WTC11 (cell line): ENCODE measurements around the gene UFC1. TPM values are rescaled to one million over a fixed set of nuclear protein-coding genes. Genes with fewer than 3 reads are reported as not detected.

Experiments used
- ATAC-seq: fragments of 200-7000 bp; cut with Tn5 transposase; 2 replicates; pipeline ENCODE4 v1.10.0; 2021; ENCODE audit warnings: mild to moderate bottlenecking, moderate library complexity
- Bru-seq: library from RNA; stranded (reverse); fragments of 400-500 nt; gene quantifications from one replicate; lab custom pipeline; 2021; lab: Mats Ljungman, UMichigan
- CTCF ChIA-PET: fragments of 300-600 bp; sonication (Branson Sonifier 250); formaldehyde crosslinking; loops from one replicate; lab custom pipeline; 2021; ENCODE audit warnings: antibody characterized with exemption; lab: Charles Lee
- POLR2A ChIA-PET: fragments of 350-600 bp; sonication (Branson Sonifier 250); formaldehyde crosslinking; loops from one replicate; lab custom pipeline; 2021; ENCODE audit warnings: antibody characterized with exemption; lab: Charles Lee
- DNase-seq: peaks from one replicate; pipeline ENCODE4 v3.0.0; 2021; ENCODE audit warnings: low spot score
- H3K27ac Mint-ChIP-seq: 2 replicates; pipeline ENCODE4 v1.8.0; 2021; ENCODE audit warnings: mixed read lengths
- H3K27me3 Mint-ChIP-seq: 2 replicates; pipeline ENCODE4 v1.8.0; 2021; ENCODE audit warnings: low read depth, mild to moderate bottlenecking, moderate library complexity, mixed read lengths
- H3K36me3 Mint-ChIP-seq: 2 replicates; pipeline ENCODE4 v1.8.0; 2021; ENCODE audit warnings: mixed read lengths
- H3K4me1 Mint-ChIP-seq: 2 replicates; pipeline ENCODE4 v1.8.0; 2022; ENCODE audit warnings: mixed read lengths
- H3K4me3 Mint-ChIP-seq: 2 replicates; pipeline ENCODE4 v1.8.0; 2021; ENCODE audit warnings: mild to moderate bottlenecking, moderate library complexity, mixed read lengths
- H3K9me3 Mint-ChIP-seq: 2 replicates; pipeline ENCODE4 v1.8.0; 2021; ENCODE audit warnings: mixed read lengths
- CREM ChIP-seq: sonication (generic); formaldehyde crosslinking; IDR thresholded peaks from 2 replicates; pipeline ENCODE4 v1.8.1; 2022; ENCODE audit warnings: mild to moderate bottlenecking, missing genetic modification reagents, moderate library complexity
- FOXK1 ChIP-seq: sonication (generic); formaldehyde crosslinking; IDR thresholded peaks from 2 replicates; pipeline ENCODE4 v1.8.0; 2022; ENCODE audit warnings: mild to moderate bottlenecking, moderate library complexity, missing genetic modification reagents
- GABPB1 ChIP-seq: sonication (generic); formaldehyde crosslinking; IDR thresholded peaks from 2 replicates; pipeline ENCODE4 v1.8.1; 2023; ENCODE audit warnings: mild to moderate bottlenecking, missing genetic modification reagents
- KAT7 ChIP-seq: sonication (generic); formaldehyde crosslinking; IDR thresholded peaks from 2 replicates; pipeline ENCODE4 v1.8.1; 2023; ENCODE audit warnings: missing genetic modification reagents, mild to moderate bottlenecking, borderline replicate concordance
- MYBL2 ChIP-seq: sonication (generic); formaldehyde crosslinking; IDR thresholded peaks from 2 replicates; pipeline ENCODE4 v1.8.1; 2023; ENCODE audit warnings: mild to moderate bottlenecking, moderate library complexity, missing genetic modification reagents
- NFYB ChIP-seq: sonication (generic); formaldehyde crosslinking; conservative IDR thresholded peaks from 2 replicates; pipeline ENCODE4 v1.8.0; 2022; ENCODE audit warnings: low read depth, missing genetic modification reagents
- RELA ChIP-seq: sonication (generic); formaldehyde crosslinking; IDR thresholded peaks from 2 replicates; pipeline ENCODE4 v1.8.1; 2022; ENCODE audit warnings: missing genetic modification reagents, mild to moderate bottlenecking, borderline replicate concordance
- SMAD3 ChIP-seq: sonication (generic); formaldehyde crosslinking; IDR thresholded peaks from 2 replicates; pipeline ENCODE4 v1.8.0; 2022; ENCODE audit warnings: missing genetic modification reagents, mild to moderate bottlenecking, borderline replicate concordance
- SOX15 ChIP-seq: fragments of 250-450 bp; sonication (Bioruptor Pico); IDR thresholded peaks from 2 replicates; pipeline ENCODE4 v1.9.0; 2021; ENCODE audit warnings: mild to moderate bottlenecking
- SP1 ChIP-seq: sonication (generic); formaldehyde crosslinking; conservative IDR thresholded peaks from 2 replicates; pipeline ENCODE4 v1.8.1; 2022; ENCODE audit warnings: missing genetic modification reagents
- TCF7 ChIP-seq: sonication (generic); formaldehyde crosslinking; IDR thresholded peaks from 2 replicates; pipeline ENCODE4 v1.8.0; 2022; ENCODE audit warnings: mild to moderate bottlenecking, low read depth, missing genetic modification reagents, moderate library complexity
- long read RNA-seq, 3 experiments: library from RNA in 1 of 3; library from capped mRNA in 1 of 3; library from polyadenylated mRNA in 1 of 3; unstranded in 2 of 3; stranded (forward) in 1 of 3; transcript quantifications; one replicate each; pipeline ENCODE4 v2.0.0, GENCODE V29; 2021
- total RNA-seq: library from RNA; stranded (reverse); gene quantifications from 3 replicates; pipeline ENCODE4 v1.2.3, GENCODE V29; 2021
- TF ChIP-seq, protein P1 (sequence below): sonication (generic); formaldehyde crosslinking; IDR thresholded peaks from 2 replicates; pipeline ENCODE4 v1.8.1; 2023; ENCODE audit warnings: mild to moderate bottlenecking, missing genetic modification reagents, borderline replicate concordance
- TF ChIP-seq, protein P2 (sequence below): fragments of 250-450 bp; sonication (Bioruptor Pico); IDR thresholded peaks from 2 replicates; pipeline ENCODE4 v1.9.0; 2021; ENCODE audit warnings: mild to moderate bottlenecking
- TF ChIP-seq, protein P3 (sequence below): sonication (generic); formaldehyde crosslinking; IDR thresholded peaks from 2 replicates; pipeline ENCODE4 v1.8.1; 2022; ENCODE audit warnings: missing genetic modification reagents, borderline replicate concordance
- TF ChIP-seq, protein P4 (sequence below): sonication (generic); formaldehyde crosslinking; IDR thresholded peaks from 2 replicates; pipeline ENCODE4 v1.8.0; 2023; ENCODE audit warnings: missing genetic modification reagents
- TF ChIP-seq, protein P5 (sequence below): sonication (generic); formaldehyde crosslinking; IDR thresholded peaks from 2 replicates; pipeline ENCODE4 v1.8.0; 2023; ENCODE audit warnings: mild to moderate bottlenecking, missing genetic modification reagents
- TF ChIP-seq, protein P6 (sequence below): sonication (generic); formaldehyde crosslinking; IDR thresholded peaks from 2 replicates; pipeline ENCODE4 v1.8.1; 2022; ENCODE audit warnings: low read depth, mild to moderate bottlenecking, moderate library complexity, missing genetic modification reagents, borderline replicate concordance

Gene UFC1
- 56.2 to 61.2 TPM (median 60.7 TPM) in 3 replicates for total RNA-seq
- percentile 78 among the genes with signal in this experiment for Bru-seq, nascent RNA
- long read RNA-seq, experiment 1, transcript UFC1-201 (6 exons, 1,114 nt) = major isoform, 104 of 120 reads
- long read RNA-seq, experiment 1, partial matches to known transcripts = 3 of 120 reads
- long read RNA-seq, experiment 1, other reads (novel, unspliced or antisense) = 10 of 120 reads
- long read RNA-seq, experiment 2, transcript UFC1-201 (6 exons, 1,114 nt) = major isoform, 79 of 102 reads
- long read RNA-seq, experiment 2, partial matches to known transcripts = 10 of 102 reads
- long read RNA-seq, experiment 2, other reads (novel, unspliced or antisense) = 9 of 102 reads
- long read RNA-seq, experiment 3, transcript UFC1-206 (5 exons, 617 nt) = minor isoform, 5 of 315 reads
- long read RNA-seq, experiment 3, transcript UFC1-201 (6 exons, 1,114 nt) = major isoform, 293 of 315 reads
- long read RNA-seq, experiment 3, partial matches to known transcripts = 2 of 315 reads
- long read RNA-seq, experiment 3, other reads (novel, unspliced or antisense) = 15 of 315 reads

DNA sequence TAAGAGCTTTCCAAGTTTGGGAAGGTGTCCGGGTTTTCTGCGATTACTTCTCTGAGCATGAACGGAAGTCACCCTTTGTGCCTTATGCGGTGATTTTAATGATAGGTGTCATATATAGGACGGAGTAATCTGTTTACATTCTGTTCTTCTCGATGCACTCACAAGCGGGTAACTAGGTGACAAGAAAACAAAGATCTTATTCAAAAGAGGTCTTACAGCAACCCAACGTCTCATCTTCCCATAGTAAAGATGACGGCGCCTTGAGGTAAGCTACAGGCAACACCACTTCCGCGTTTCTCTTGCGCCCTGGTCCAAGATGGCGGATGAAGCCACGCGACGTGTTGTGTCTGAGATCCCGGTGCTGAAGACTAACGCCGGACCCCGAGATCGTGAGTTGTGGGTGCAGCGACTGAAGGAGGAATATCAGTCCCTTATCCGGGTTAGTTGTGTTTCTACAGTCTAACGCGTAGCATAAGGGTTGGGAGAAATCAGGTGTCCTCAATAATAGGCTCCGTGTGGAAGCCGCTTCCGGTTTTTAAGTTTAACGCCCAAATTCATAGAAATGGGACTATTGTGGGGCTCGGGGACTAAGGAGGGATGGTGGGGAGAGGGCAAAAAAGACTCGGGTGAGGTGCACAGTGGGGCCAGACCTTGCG, at the start of gene UFC1:
Gene UFC1 (plus strand): TSS at position 297 of the 656 bp plus-strand sequence. CDS start 20 bp downstream, at position 317.
- no peaks in the 10 kb centered on the region for H3K9me3 Mint-ChIP-seq
- H3K27me3 Mint-ChIP-seq = no peaks in the 10 kb centered on the region
- H3K4me1 Mint-ChIP-seq = peaks cover 16% of the 10 kb centered on the region
- peak; percentile 92 for ATAC-seq
- peak within 1 kb of the TSS; percentile 99 for H3K4me3 Mint-ChIP-seq
- ChIA-PET CTCF (interaction anchor here (0.9 to 2.7 kb wide), 4 partner anchors 12 to 202 kb away, joined by 3 to 18 read pairs (median 4); partner anchors contain the start of genes DEDD, PPOX and USF1), POLR2A (interaction anchor here (1.0 to 1.4 kb wide), 4 partner anchors 12 to 132 kb away, joined by 3 to 13 read pairs (median 6); partner anchors contain the start of genes B4GALT3, DEDD and PPOX)
- H3K36me3 Mint-ChIP-seq = peaks cover 7% of the 10 kb centered on the region
- peak within 1 kb of the TSS; percentile 100 for H3K27ac Mint-ChIP-seq
- DNase-seq = peak; percentile 71
- no peak; the same call in none of the 2 replicates for TF ChIP-seq SP1 (CRISPR knock-in tag)
- TF ChIP-seq TCF7 (CRISPR knock-in tag) = no peak
- TF ChIP-seq SOX15 (CRISPR knock-in tag) = no peak
- TF ChIP-seq, protein P1, sequence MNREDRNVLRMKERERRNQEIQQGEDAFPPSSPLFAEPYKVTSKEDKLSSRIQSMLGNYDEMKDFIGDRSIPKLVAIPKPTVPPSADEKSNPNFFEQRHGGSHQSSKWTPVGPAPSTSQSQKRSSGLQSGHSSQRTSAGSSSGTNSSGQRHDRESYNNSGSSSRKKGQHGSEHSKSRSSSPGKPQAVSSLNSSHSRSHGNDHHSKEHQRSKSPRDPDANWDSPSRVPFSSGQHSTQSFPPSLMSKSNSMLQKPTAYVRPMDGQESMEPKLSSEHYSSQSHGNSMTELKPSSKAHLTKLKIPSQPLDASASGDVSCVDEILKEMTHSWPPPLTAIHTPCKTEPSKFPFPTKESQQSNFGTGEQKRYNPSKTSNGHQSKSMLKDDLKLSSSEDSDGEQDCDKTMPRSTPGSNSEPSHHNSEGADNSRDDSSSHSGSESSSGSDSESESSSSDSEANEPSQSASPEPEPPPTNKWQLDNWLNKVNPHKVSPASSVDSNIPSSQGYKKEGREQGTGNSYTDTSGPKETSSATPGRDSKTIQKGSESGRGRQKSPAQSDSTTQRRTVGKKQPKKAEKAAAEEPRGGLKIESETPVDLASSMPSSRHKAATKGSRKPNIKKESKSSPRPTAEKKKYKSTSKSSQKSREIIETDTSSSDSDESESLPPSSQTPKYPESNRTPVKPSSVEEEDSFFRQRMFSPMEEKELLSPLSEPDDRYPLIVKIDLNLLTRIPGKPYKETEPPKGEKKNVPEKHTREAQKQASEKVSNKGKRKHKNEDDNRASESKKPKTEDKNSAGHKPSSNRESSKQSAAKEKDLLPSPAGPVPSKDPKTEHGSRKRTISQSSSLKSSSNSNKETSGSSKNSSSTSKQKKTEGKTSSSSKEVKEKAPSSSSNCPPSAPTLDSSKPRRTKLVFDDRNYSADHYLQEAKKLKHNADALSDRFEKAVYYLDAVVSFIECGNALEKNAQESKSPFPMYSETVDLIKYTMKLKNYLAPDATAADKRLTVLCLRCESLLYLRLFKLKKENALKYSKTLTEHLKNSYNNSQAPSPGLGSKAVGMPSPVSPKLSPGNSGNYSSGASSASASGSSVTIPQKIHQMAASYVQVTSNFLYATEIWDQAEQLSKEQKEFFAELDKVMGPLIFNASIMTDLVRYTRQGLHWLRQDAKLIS = no peak
- 0 out of 2 replicates have a peak, but pooled peaks have one; percentile 59 for TF ChIP-seq CREM
- peak; percentile 80 for TF ChIP-seq GABPB1 (CRISPR knock-in tag)
- TF ChIP-seq, protein P2, sequence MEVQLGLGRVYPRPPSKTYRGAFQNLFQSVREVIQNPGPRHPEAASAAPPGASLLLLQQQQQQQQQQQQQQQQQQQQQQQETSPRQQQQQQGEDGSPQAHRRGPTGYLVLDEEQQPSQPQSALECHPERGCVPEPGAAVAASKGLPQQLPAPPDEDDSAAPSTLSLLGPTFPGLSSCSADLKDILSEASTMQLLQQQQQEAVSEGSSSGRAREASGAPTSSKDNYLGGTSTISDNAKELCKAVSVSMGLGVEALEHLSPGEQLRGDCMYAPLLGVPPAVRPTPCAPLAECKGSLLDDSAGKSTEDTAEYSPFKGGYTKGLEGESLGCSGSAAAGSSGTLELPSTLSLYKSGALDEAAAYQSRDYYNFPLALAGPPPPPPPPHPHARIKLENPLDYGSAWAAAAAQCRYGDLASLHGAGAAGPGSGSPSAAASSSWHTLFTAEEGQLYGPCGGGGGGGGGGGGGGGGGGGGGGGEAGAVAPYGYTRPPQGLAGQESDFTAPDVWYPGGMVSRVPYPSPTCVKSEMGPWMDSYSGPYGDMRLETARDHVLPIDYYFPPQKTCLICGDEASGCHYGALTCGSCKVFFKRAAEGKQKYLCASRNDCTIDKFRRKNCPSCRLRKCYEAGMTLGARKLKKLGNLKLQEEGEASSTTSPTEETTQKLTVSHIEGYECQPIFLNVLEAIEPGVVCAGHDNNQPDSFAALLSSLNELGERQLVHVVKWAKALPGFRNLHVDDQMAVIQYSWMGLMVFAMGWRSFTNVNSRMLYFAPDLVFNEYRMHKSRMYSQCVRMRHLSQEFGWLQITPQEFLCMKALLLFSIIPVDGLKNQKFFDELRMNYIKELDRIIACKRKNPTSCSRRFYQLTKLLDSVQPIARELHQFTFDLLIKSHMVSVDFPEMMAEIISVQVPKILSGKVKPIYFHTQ = no peak
- no peak for TF ChIP-seq MYBL2 (CRISPR knock-in tag)
- no peak for TF ChIP-seq KAT7 (CRISPR knock-in tag)
- peak; percentile 80 for TF ChIP-seq FOXK1
- TF ChIP-seq, protein P3, sequence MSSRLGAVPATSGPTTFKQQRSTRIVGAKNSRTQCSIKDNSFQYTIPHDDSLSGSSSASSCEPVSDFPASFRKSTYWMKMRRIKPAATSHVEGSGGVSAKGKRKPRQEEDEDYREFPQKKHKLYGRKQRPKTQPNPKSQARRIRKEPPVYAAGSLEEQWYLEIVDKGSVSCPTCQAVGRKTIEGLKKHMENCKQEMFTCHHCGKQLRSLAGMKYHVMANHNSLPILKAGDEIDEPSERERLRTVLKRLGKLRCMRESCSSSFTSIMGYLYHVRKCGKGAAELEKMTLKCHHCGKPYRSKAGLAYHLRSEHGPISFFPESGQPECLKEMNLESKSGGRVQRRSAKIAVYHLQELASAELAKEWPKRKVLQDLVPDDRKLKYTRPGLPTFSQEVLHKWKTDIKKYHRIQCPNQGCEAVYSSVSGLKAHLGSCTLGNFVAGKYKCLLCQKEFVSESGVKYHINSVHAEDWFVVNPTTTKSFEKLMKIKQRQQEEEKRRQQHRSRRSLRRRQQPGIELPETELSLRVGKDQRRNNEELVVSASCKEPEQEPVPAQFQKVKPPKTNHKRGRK (CRISPR knock-in tag) = no peak
- no peak for TF ChIP-seq RELA (CRISPR knock-in tag)
- TF ChIP-seq, protein P4, sequence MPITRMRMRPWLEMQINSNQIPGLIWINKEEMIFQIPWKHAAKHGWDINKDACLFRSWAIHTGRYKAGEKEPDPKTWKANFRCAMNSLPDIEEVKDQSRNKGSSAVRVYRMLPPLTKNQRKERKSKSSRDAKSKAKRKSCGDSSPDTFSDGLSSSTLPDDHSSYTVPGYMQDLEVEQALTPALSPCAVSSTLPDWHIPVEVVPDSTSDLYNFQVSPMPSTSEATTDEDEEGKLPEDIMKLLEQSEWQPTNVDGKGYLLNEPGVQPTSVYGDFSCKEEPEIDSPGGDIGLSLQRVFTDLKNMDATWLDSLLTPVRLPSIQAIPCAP (CRISPR knock-in tag) = peak; percentile 76
- no peak; the same call in 1 of the 2 replicates for TF ChIP-seq SMAD3
- no peak for TF ChIP-seq NFYB (CRISPR knock-in tag)
- TF ChIP-seq, protein P5, sequence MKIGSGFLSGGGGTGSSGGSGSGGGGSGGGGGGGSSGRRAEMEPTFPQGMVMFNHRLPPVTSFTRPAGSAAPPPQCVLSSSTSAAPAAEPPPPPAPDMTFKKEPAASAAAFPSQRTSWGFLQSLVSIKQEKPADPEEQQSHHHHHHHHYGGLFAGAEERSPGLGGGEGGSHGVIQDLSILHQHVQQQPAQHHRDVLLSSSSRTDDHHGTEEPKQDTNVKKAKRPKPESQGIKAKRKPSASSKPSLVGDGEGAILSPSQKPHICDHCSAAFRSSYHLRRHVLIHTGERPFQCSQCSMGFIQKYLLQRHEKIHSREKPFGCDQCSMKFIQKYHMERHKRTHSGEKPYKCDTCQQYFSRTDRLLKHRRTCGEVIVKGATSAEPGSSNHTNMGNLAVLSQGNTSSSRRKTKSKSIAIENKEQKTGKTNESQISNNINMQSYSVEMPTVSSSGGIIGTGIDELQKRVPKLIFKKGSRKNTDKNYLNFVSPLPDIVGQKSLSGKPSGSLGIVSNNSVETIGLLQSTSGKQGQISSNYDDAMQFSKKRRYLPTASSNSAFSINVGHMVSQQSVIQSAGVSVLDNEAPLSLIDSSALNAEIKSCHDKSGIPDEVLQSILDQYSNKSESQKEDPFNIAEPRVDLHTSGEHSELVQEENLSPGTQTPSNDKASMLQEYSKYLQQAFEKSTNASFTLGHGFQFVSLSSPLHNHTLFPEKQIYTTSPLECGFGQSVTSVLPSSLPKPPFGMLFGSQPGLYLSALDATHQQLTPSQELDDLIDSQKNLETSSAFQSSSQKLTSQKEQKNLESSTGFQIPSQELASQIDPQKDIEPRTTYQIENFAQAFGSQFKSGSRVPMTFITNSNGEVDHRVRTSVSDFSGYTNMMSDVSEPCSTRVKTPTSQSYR = 0 out of 2 replicates have a peak, but pooled peaks have one; percentile 31
- TF ChIP-seq, protein P6, sequence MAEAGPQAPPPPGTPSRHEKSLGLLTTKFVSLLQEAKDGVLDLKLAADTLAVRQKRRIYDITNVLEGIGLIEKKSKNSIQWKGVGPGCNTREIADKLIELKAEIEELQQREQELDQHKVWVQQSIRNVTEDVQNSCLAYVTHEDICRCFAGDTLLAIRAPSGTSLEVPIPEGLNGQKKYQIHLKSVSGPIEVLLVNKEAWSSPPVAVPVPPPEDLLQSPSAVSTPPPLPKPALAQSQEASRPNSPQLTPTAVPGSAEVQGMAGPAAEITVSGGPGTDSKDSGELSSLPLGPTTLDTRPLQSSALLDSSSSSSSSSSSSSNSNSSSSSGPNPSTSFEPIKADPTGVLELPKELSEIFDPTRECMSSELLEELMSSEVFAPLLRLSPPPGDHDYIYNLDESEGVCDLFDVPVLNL (CRISPR knock-in tag) = no peak
